Activated T-cell treated with anti-CD3 and anti-CD28 coated beads for 48 hours (primary cell): ENCODE results near the gene STARD13.

Experiments used
- DNase-seq: peaks from one replicate; pipeline ENCODE4 v3.0.0-alpha.2; 2020; ENCODE audit warnings: low read depth

STARD13 gene

GRCh38 chr13:33090755-33091414 lies 194.7 kb downstream of the STARD13 start:
- DNase-seq = no peak

DNA sequence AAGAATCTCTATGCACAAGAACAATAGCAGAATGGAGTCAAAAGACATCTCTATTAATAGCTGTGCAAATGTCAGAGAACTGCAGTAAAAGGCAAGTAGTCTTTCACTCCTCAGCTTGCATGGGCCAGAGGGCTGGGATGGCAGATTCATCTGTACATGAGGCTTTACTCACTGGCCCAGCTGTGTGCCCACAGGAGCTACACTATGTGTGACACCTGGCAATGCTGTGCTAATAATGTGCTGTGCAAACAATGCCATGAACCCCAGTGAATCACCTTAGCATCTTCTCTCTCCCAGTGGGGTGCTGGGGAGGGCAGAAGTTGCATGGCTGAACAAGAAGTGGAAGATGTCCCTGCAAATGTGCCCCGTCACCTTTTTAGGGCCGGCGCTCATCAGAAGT lies 196.2 kb downstream of the STARD13 start:
- DNase-seq = no peak

DNA sequence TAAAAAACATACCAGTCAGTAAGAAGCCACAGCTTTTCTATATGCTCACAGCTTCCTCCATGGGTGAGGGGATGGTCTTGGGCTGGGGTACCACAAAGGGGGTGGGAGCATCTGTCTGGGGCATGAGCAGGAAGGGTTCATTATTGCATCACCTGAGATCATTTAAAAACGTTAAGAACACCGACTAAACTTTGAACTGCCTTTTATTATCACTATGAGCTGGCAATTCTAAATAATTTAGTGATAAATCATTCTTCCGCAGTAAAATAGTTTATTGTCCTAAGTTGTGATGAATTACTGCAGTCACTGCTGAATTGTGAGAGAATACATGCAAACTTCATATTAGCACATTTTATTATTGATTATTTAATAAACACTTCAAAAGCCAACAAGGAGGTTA lies 197.8 kb downstream of the STARD13 start:
- DNase-seq = no peak

- DNase-seq = no peak
These were observed 198.5 kb downstream of the STARD13 start for GRCh38 chr13:33087091-33087490.

DNA sequence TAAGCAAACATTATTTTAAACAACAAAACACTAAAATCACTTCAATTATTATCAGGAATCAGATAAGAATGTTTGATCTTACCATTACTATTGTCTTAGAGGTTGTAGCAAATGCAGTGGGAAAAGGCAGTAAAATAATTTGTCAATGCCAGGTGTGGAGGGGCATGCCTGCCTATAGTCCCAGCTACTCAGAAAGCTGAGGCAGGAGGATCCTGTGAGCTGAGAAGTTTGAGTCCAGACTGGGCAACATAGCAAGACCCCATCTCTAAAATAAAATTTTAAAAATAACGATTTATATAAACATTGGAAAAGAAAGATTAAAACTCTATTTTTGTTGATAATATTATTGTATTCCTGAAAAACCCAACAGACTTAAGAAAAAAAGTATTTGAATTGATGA lies 202.5 kb downstream of the STARD13 start:
- DNase-seq = no peak

DNA sequence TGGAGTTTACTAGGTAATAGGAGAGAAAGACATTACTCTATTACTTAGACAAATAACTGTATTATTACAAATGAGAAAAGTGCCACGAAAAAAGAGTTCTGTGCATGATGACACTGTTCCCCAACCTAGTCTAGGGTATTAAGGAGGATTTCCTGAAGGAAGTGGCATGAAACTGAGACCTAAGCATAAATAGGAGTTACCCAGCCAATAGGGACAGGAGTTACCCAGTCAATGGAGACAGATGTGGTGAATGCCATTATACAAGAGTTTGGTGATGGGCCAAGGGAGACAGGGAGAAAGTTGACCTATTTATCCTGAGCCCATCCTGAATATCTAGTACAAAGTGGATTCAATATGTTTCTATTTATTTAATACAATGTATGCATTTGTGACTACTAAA lies 203.9 kb downstream of the STARD13 start:
- DNase-seq = no peak

GRCh38 chr13:33080972-33081590 lies 204.5 kb downstream of the STARD13 start:
- DNase-seq = no peak

GRCh38 chr13:33079960-33080359 lies 205.6 kb downstream of the STARD13 start:
- DNase-seq = no peak

GRCh38 chr13:33078263-33078662 lies 207.3 kb downstream of the STARD13 start:
- DNase-seq = no peak

DNA sequence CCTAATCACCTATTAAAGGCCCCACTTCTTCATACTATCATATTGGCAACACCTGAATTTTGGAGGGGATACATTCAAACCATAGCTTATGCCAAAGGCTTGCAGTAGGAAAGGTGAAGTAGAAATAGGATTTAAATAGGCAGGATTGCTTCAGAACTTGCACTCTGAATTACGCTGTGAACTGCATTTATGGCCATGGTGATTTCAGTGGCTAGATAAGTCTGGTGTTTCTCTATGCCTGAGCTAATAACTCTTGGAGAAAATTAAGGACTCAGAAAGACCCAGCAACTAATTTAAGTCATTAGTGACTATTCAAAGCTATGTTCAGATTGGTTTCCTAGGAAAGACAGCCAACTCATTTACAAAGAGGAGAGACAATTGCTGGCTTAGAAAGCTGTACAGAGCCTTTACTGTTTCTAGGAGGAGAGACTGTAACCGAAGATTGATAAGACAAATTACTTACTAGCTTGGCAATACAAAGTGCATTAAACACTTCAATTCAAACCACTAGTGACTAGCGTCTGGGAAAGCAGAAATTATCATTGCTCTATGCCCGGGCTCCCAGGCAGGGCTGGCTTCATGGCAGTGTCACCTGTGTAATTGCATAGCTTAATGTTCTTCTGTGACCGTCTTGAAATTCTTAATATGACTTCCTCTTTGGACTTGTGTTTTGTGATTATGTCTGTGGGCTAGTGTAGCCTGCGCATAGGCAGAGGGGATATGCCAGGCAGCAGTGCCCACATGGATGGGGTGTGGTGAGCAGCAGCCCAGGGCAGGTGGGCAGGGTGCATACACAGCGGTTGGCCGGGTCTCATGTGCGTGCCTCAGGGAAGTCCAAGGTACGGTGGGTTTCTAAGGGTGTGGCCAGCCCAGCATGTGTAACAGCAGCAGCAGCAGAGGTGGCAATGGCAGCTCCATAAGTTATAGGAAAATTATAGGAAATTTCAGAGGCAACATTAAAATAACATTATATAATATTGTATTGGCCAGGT lies 209.3 kb downstream of the STARD13 start:
- no peak for DNase-seq

- no peak for DNase-seq
These were observed 212.2 kb downstream of the STARD13 start for GRCh38 chr13:33073338-33073737.

GRCh38 chr13:33072759-33073158 lies 212.8 kb downstream of the STARD13 start:
- DNase-seq = no peak

DNA sequence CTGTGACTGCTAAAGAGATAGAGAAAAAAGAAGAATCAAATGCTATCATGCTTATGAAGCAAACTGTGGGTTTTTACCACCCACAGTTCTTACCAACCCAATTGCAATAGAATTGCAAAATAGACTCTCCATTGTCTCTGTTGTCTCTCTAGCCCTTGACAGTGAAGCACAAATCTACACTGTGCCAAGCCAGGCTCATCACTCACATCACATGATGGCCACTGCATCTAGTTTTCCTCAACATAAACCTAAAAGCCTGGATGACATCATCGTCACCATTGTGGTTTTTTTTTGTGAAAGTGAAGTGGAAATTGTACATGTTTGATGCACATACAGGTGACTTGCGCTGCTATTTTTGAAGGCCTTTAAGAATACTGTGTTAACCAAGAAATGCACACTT lies 213.3 kb downstream of the STARD13 start:
- no peak for DNase-seq

- no peak for DNase-seq
These were observed 214.8 kb downstream of the STARD13 start for GRCh38 chr13:33070713-33071112.

DNA sequence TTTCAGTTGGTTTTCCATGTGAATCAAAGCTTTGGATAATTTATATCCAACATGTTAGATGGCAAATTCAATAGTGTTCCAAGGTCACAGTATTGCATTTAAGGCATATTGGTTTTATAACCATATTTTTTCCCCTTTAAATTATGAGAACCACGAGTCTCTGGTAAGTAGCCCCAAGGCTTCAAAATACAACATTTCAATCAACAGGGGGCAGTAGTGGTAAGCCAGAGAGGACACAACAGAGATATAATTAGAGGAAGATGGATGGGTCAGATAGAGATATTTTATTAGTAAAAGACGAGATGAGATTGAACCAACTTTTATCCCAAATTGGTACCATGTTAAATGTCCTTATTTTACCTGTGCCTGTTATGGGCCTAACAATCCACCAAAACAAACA lies 216.2 kb downstream of the STARD13 start:
- DNase-seq = no peak

DNA sequence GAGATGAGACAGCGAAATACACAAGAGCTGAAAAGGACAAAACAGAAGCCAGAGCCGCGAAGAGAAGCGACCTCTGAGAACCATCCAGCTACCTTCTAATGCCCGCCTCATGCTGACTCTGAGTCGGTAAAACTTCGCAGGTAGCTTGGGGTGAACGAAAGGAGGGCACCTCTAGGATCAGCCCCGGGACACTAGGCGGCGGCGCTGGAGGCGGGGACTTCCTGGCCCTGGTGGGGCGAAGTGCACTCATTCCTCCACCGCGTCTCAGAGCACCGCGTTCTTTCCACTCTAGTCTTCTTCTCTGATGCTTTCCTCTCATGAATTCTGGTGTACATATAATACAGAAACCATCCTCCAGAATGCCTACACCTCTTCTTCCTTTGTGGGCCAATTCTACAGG lies 219.2 kb downstream of the STARD13 start:
- no peak for DNase-seq

GRCh38 chr13:33060815-33061214 lies 224.7 kb downstream of the STARD13 start:
- no peak for DNase-seq

GRCh38 chr13:33058776-33059327 lies 226.7 kb downstream of the STARD13 start:
- no peak for DNase-seq

DNA sequence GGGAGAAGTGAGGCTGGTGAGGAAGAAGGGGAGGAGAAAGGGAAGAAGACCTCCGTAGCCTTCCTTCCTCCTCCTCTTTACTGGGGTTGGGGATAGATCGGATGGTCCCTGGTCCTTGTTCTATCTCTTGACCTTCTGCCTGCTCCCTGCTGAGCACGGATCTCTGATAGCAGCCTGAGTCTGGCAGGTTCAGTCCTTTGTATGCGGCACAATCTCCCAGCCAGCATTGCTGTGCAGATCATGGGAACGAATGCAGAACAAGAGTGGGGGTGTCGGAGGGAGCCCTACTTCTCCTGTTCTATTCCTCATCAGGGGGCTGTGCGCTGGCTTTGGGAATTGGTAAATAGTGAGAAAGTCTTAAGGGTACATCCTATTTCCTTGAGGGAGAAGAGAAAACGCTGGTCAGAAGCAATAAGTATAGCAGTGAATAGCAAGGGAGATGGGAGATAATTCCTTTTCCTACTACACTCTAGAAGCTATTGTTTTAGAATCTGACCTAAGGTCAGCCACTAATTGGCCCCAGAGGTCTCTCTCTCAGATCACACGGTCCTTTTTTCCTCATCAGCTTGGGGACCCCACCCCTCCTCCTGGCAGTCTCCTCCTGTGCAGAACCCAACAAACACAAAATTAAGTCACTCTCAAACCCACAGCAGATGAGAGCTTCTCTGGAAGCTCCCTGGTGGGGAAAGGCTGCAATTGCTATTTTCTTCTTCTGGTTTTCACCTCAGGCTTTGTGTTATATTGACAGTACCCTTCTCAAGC lies 228.4 kb downstream of the STARD13 start:
- no peak for DNase-seq

- no peak for DNase-seq
These were observed 232.0 kb downstream of the STARD13 start for GRCh38 chr13:33053397-33054066.
